Fibroblast of lung (primary cell): Measurements from ENCODE around the gene UBE3A.

ENCODE experiments used
- CTCF ChIP-seq, 2 donors: IDR thresholded peaks in 1 of 2; conservative IDR thresholded peaks in 1 of 2; 1 replicate in 1 of 2; 2 replicates in 1 of 2; pipeline ENCODE4 v1.5.1; 2011 to 2012; ENCODE audit warnings: low read length in 2 of 2, control low read depth in 1 of 2, inconsistent platforms in 1 of 2, low read depth in 1 of 2, mild to moderate bottlenecking in 1 of 2
- EZH2 ChIP-seq: IDR thresholded peaks from 2 replicates; pipeline ENCODE4 v1.5.1; 2012; ENCODE audit warnings: low read length, control low read depth, mild to moderate bottlenecking; ENCODE audit errors: missing control alignments

DNA sequence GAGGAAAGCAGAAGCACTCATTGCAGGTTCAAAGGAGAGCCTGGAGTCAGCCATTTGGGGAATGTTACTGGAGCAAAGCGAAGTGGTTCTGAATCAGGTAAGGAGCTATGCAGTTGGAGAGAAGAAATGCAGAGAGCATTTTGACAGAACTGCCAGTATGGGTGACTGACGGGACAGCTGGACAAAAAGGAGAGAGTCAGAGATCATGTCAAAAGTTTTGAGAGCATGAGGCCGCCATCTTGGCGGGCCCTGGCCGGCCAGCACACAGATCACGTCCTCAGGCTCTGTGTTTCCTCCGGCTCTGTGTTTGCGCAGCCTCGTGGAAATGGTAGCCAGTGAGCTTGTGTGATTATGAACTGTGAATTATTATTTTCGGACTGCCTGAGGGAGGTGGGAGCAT, 29.8 kb upstream of the UBE3A start:
- no peak for TF ChIP-seq CTCF (conservative IDR thresholded peaks at IDR 0.05 in 1 of 2, IDR thresholded peaks at IDR 0.05 in 1 of 2; ENCODE audit: low read depth in 1 of 2, low read length in 2 of 2)
- TF ChIP-seq EZH2, result no peak
